Heart left ventricle (tissue), 16 donors: Measurements from ENCODE around the gene TOB1. TPM values are rescaled to one million over a fixed set of nuclear protein-coding genes. Genes with fewer than 3 reads are reported as not detected.

Source experiments
- ATAC-seq, 4 donors: fragments of 200-7000 bp; cut with Tn5 transposase; one replicate each; pipeline ENCODE4 v1.9.1; 2020 to 2022; ENCODE audit warnings: moderate library complexity in 4 of 4, mild to moderate bottlenecking in 3 of 4, moderate number of reproducible peaks in 1 of 4
- DNase-seq, 5 donors: peaks; one replicate each; pipeline ENCODE4 v3.0.0-alpha.2; 2020
- H3K27ac ChIP-seq, 12 donors: fragments of 200-600 bp; sonication (generic) in 4 of 12; one replicate each; pipeline versions ENCODE4 v1.5.0 to v1.8.0; 2016 to 2022; ENCODE audit warnings: mild to moderate bottlenecking in 2 of 12
- H3K27me3 ChIP-seq, 9 donors: fragments of 200-600 bp; sonication (generic) in 2 of 9; one replicate each; pipeline versions ENCODE4 v1.5.1 to v1.8.0; 2016 to 2022; ENCODE audit warnings: mild to moderate bottlenecking in 3 of 9
- H3K36me3 ChIP-seq, 9 donors: fragments of 200-600 bp; sonication (generic) in 2 of 9; one replicate each; pipeline versions ENCODE4 v1.5.0 to v1.8.0; 2018 to 2022; ENCODE audit warnings: mild to moderate bottlenecking in 2 of 9
- H3K4me1 ChIP-seq, 12 donors: fragments of 200-600 bp; sonication (generic) in 4 of 12; one replicate each; pipeline versions ENCODE4 v1.5.0 to v1.8.0; 2016 to 2022; ENCODE audit warnings: mild to moderate bottlenecking in 3 of 12
- H3K4me3 ChIP-seq, 12 donors: fragments of 200-600 bp; sonication (generic) in 4 of 12; one replicate each; pipeline versions ENCODE4 v1.5.0 to v1.8.0; 2017 to 2022; ENCODE audit warnings: mild to moderate bottlenecking in 9 of 12, moderate library complexity in 4 of 12
- H3K9me3 ChIP-seq, 12 donors: fragments of 200-600 bp; sonication (generic) in 4 of 12; one replicate each; pipeline versions ENCODE4 v1.5.0 to v1.8.0; 2016 to 2022; ENCODE audit warnings: mild to moderate bottlenecking in 1 of 12
- CTCF ChIP-seq, 12 donors: fragments of 200-600 bp; sonication (generic) in 4 of 12; IDR thresholded peaks; one replicate each; pipeline versions ENCODE4 v1.5.0 to v1.8.0; 2018 to 2022; ENCODE audit warnings: antibody characterized with exemption in 12 of 12, mild to moderate bottlenecking in 5 of 12
- POLR2A ChIP-seq, 2 donors: fragments of 450-650 bp; IDR thresholded peaks; one replicate each; pipeline ENCODE4 v1.6.1; 2017; ENCODE audit warnings: antibody characterized with exemption in 2 of 2, mild to moderate bottlenecking in 2 of 2, moderate library complexity in 2 of 2
- WGBS, 4 donors: extraction: QIAGEN DNeasy Blood & Tissue Kit in 2 of 4; methylation state at CpG; one replicate each; pipeline versions ENCODE4 v1.1.5 to v1.1.7; 2013 to 2018; 5-methylcytosine and 5-hydroxymethylcytosine counted together
- intact Hi-C, 10 donors: fragments of 100-400 bp; cut with DNase I; formaldehyde crosslinking; loops; one replicate each; pipeline versions ENCODE4 v1.11.1 to v1.14.2; 2022
- polyA plus RNA-seq, 2 donors: library from polyadenylated mRNA; stranded (reverse); fragments of 200-250 nt; gene quantifications; one replicate each; pipeline ENCODE4 v1.2.3, GENCODE V29; 2013
- total RNA-seq, 9 donors: library from RNA; depleted of rRNA in 2 of 9; stranded (reverse); fragments of >200 nt in 2 of 9; fragmentation: NEBNext Ultra II Directional in 3 of 9; extraction: Animal tissue kit (Norgen Biotek cat#: 25700) in 3 of 9; gene quantifications; one replicate each; pipeline versions ENCODE4 v1.1.0 to v1.2.4, GENCODE V29; 2016 to 2023
- donor health status: ischemic (EF 13 %, LVEDD 7.1; RV severe dilation, severe dysfunction).
- donor health status: healthy with polysubstance abuse.
- donor health status: DM: no; HTN: yes; CAD: no.
- donor health status: DM: no; HTN: no; CAD: no.
- donor health status: ischemic (EF 25% LVEDD 6.9; RV normal size, moderate dysfunction).
- donor health status: ischemic (EF 25% LVEDD 5.7; RV mildly dilated, moderate dysfunction).
- donor health status: healthy.
- donor health status: DM: yes; HTN: yes; CAD: no.
- donor health status: ischemic (EF 35%, LVEDD 5.7; RV mildly dilated, moderate dysfunction).
- donor health status: nonischemic (EF 11% LVEDD 7.7; RV severe dilation, severe dysfunction).
- donor health status: DM: yes; HTN: yes; CAD: no.
- donor health status: PGD.
- donor health status: ischemic (EF 29% LVEDD 5.4; RV normal size, mild dysfunction).
- donor health status: nonischemic (EF 23%, LVEDD 6.1; RV moderate dilation, normal function).

The TOB1 gene
- total and polyA plus RNA-seq, 11 donors: 22.2 to 136 (median 68.1) TPM

GRCh38 chr17:50889528-50890118, 23.5 kb upstream of the TOB1 start:
- no peak for DNase-seq
- Histone ChIP-seq H3K9me3 (no peaks in the 10 kb centered on the region), H3K27me3 (no peaks in the 10 kb centered on the region), H3K4me1 (peaks cover 0 to 12% (median 1%) of the 10 kb centered on the region in 12 donors), H3K27ac (peak overlapping the region in 6 of 12 donors; percentile 8 to 59 (median 35)), H3K4me3 (no peak overlapping the region), H3K36me3 (no peaks in the 10 kb centered on the region)
- peak; percentile 46 to 82 (median 61) for ATAC-seq
- WGBS, 4 donors: 63 to 69% (median 67%) methylated on average over 3 of the region's 3 CpGs
- intact Hi-C loops: no loop called here
- TF ChIP-seq POLR2A (IDR thresholded peaks at IDR 0.05): no peak
- TF ChIP-seq CTCF (IDR thresholded peaks at IDR 0.05): no peak

- WGBS, 4 donors: 93 to 95% (median 95%) methylated on average over 5 of the region's 5 CpGs
- DNase-seq (no peak), ATAC-seq (no peak)
- Histone ChIP-seq H3K36me3 (no peaks in the 10 kb centered on the region), H3K27me3 (no peaks in the 10 kb centered on the region), H3K4me1 (peaks cover 0 to 22% (median 6%) of the 10 kb centered on the region in 12 donors), H3K4me3 (no peak overlapping the region), H3K27ac (no peak overlapping the region), H3K9me3 (no peaks in the 10 kb centered on the region)
- intact Hi-C loops: no loop called here
- no peak for TF ChIP-seq CTCF (IDR thresholded peaks at IDR 0.05)
- no peak for TF ChIP-seq POLR2A (IDR thresholded peaks at IDR 0.05)
These were observed 21.6 kb upstream of the TOB1 start for GRCh38 chr17:50887705-50888245.

- Histone ChIP-seq H3K4me3 (no peak overlapping the region), H3K9me3 (peaks cover 0 to 6% (median 0%) of the 10 kb centered on the region in 12 donors), H3K36me3 (no peaks in the 10 kb centered on the region), H3K4me1 (peaks cover 0 to 19% (median 6%) of the 10 kb centered on the region in 12 donors), H3K27me3 (no peaks in the 10 kb centered on the region), H3K27ac (peak overlapping the region in 1 of 12 donors; percentile 11)
- 65 to 73% (median 68%) methylated on average over 6 to 8 of the region's 8 CpGs for WGBS, 4 donors
- TF ChIP-seq CTCF (IDR thresholded peaks at IDR 0.05): no peak
- TF ChIP-seq POLR2A (IDR thresholded peaks at IDR 0.05): no peak
- no peak for DNase-seq
- peak; percentile 26 to 71 (median 60) for ATAC-seq
- intact Hi-C loops: no loop called here
These were observed 18.5 kb upstream of the TOB1 start for GRCh38 chr17:50884439-50885311.
